ENCODE measurements around the gene CEP192. TPM values are rescaled to one million over a fixed set of nuclear protein-coding genes. Genes with fewer than 3 reads are reported as not detected.
A peak's percentile ranks its signal among the peaks of the same experiment; 100 is the strongest.

CEP192 gene
- total and polyA plus RNA-seq, 2 of the 4 experiments (the other 2 are of a cell fraction): 17.2 to 29.0 TPM

DNA sequence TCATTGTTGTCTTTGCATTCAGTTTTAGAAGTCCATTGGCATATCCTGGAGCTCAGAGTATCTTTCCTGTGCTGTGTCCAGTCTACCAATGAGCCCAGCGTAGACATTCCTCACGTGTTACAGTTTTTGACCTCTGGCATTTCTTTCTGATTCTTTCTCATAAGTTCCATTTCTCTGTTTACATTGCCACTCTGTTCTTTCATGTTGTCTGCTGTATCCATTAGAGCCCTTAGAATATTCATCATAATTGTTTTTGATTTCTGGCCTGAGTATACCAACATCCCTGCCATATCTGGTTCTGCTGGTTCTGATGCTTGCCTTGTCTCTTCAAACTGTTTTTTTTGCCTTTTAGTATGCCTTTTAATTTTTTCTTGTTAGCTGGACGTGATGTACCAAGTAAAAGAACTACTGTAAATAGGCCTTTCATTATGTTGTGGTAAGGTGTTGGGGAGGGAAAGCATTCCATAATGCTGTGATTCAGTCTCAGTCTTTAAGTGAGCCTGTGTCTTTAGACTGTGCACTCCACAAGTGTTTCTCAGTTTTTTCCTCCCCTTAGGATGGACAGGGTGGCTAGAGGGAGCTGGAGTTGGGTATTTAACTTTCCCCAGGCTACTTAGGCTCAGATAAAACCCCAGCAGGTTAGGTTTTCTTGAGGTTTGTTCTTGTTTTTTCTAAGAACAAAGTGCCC, 35.6 kb downstream of the CEP192 start:
- H2BK20ac ChIP-seq (ENCODE audit: low read depth, low read length): no peak overlapping the region
- H3K4me1 ChIP-seq (ENCODE audit: control insufficient read depth, insufficient read depth, low read length): peaks cover 2% of the 10 kb centered on the region; the same call in 1 of the 2 replicates
- H4K5ac ChIP-seq (ENCODE audit: low read depth, low read length): no peak overlapping the region; the same call in 1 of the 2 replicates
- TF ChIP-seq BHLHE40 (IDR thresholded peaks at IDR 0.05; ENCODE audit: low read depth, low read length) (peak; percentile 77), MAFK (IDR thresholded peaks at IDR 0.05; ENCODE audit: low read depth, low read length) (no peak)
- TF ChIP-seq, protein P1, sequence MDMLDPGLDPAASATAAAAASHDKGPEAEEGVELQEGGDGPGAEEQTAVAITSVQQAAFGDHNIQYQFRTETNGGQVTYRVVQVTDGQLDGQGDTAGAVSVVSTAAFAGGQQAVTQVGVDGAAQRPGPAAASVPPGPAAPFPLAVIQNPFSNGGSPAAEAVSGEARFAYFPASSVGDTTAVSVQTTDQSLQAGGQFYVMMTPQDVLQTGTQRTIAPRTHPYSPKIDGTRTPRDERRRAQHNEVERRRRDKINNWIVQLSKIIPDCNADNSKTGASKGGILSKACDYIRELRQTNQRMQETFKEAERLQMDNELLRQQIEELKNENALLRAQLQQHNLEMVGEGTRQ (IDR thresholded peaks at IDR 0.05; ENCODE audit: low read depth, low read length): peak; percentile 46; the same call in 1 of the 2 replicates
- H4K8ac ChIP-seq (ENCODE audit: low read depth in 2 of 2, low read length in 2 of 2): no peak overlapping the region
- H3K18ac ChIP-seq (ENCODE audit: low read depth, low read length): no peak overlapping the region
- dilution Hi-C loops (cut with HindIII; ENCODE audit: low sequenced_read_pairs, unreplicated experiment): no loop called here
- H3K36me3 ChIP-seq (ENCODE audit: control insufficient read depth, insufficient read depth, low read length): peaks cover 7% of the 10 kb centered on the region
- BruUV-seq (replicated peaks): no TSS peak
- CTCF ChIA-PET: no interaction called here
- H3K9me1 ChIP-seq (ENCODE audit: insufficient read depth, low read length): 0 out of 2 replicates have a peak, but pooled peaks cover 3% of the 10 kb centered on the region
- peak overlapping the region; percentile 30; the same call in 1 of the 2 replicates for H3K27ac ChIP-seq (ENCODE audit: insufficient read depth, low read length)
- H2AFZ ChIP-seq (replicated peaks; ENCODE audit: low read length, poor library complexity): no peak overlapping the region
- no peak overlapping the region for H2AK5ac ChIP-seq (ENCODE audit: low read depth, low read length)
- H2AK9ac ChIP-seq (replicated peaks; ENCODE audit: low read depth, low read length, poor library complexity): no peak overlapping the region
- no CpG with 5 or more reads among the region's 3 CpGs for WGBS, 2 experiments (ENCODE audit: extremely low coverage in 2 of 2, insufficient read length in 1 of 2)
- peaks cover 3% of the 10 kb centered on the region; the same call in 1 of the 2 replicates for H3K9me3 ChIP-seq (ENCODE audit: control insufficient read depth, insufficient read depth, low read length)
- H4K91ac ChIP-seq (ENCODE audit: insufficient read depth, low read depth, low read length): no peak overlapping the region
- 0 out of 2 replicates have a peak overlapping the region, but pooled peaks have one; percentile 2 for H3K23ac ChIP-seq (ENCODE audit: low read depth, low read length)
- peak; percentile 94 for ATAC-seq (ENCODE audit: low read depth)
- no peak overlapping the region for H3K4ac ChIP-seq (ENCODE audit: low read depth, low read length)
- in situ Hi-C loops (cut with MboI; ENCODE audit: low sequenced_read_pairs): no loop called here
- DNase-seq: peak; percentile 53
- peak overlapping the region; percentile 16 for H2BK5ac ChIP-seq (ENCODE audit: low read depth, low read length, poor library complexity, severe bottlenecking)
- peak overlapping the region; percentile 0; the same call in 1 of the 2 replicates for H3K14ac ChIP-seq (replicated peaks; ENCODE audit: low read depth, low read length)
- POLR2A ChIA-PET (ENCODE audit: unreplicated experiment): no interaction called here
- peak overlapping the region; percentile 38; the same call in 1 of the 2 replicates for H3K4me2 ChIP-seq (ENCODE audit: low read depth, low read length)
- no peak overlapping the region for H3K4me3 ChIP-seq (ENCODE audit: insufficient read depth, low read depth, low read length)
- peaks cover 22 to 23% of the 10 kb centered on the region in 2 experiments; a peak in 3 of 4 replicates for H3K79me1 ChIP-seq (ENCODE audit: low read depth in 1 of 2, low read length in 2 of 2)
- intact Hi-C loops (cut with micrococcal nuclease): no loop called here
- H3K9ac ChIP-seq (ENCODE audit: low read depth, low read length): no peak overlapping the region
- H2BK120ac ChIP-seq (ENCODE audit: low read depth, low read length): no peak overlapping the region
- no peaks in the 10 kb centered on the region for H4K20me1 ChIP-seq (ENCODE audit: insufficient read depth, low read length)
- H3K56ac ChIP-seq (ENCODE audit: extremely low read depth, insufficient read depth, low read length): no peak overlapping the region
- no peak overlapping the region for H2BK15ac ChIP-seq (ENCODE audit: low read depth, low read length)
- no peaks in the 10 kb centered on the region for H3K27me3 ChIP-seq (ENCODE audit: control insufficient read depth, insufficient read depth, low read length)

Data from IMR-90 (cell line).